Activated CD8-positive, alpha-beta memory T cell treated with anti-CD3 and anti-CD28 coated beads, Interleukin-2, amount 10 ng/mL, durations not matched to agents 7 days and 5 days (primary cell): ENCODE data around the gene TMEM106A. TPM values are rescaled to one million over a fixed set of nuclear protein-coding genes. Genes with fewer than 3 reads are reported as not detected.
"Not testable (repeated sequence)": the region's sequence is repeated elsewhere in the genome, so short reads cannot be mapped to it uniquely, and the experiment has no call there.

Experiments used
- ATAC-seq: fragments of 150-1000 bp; cut with Tn5 transposase; one replicate; pipeline ENCODE4 v1.10.0; 2021; ENCODE audit warnings: moderate library complexity
- CTCF ChIA-PET: fragments of 350-600 bp; sonication (Branson Sonifier 250); formaldehyde crosslinking; loops from one replicate; lab custom pipeline; 2021; ENCODE audit warnings: antibody characterized with exemption; lab: Charles Lee
- DNase-seq: peaks from one replicate; pipeline ENCODE4 v3.0.0-alpha.2; 2020
- H3K27ac Mint-ChIP-seq: one replicate; pipeline ENCODE4 v1.8.0; 2021; ENCODE audit warnings: mild to moderate bottlenecking, mixed read lengths
- H3K27me3 Mint-ChIP-seq: one replicate; pipeline ENCODE4 v1.8.0; 2021; ENCODE audit warnings: mixed read lengths
- H3K36me3 Mint-ChIP-seq: one replicate; pipeline ENCODE4 v1.8.0; 2021; ENCODE audit warnings: mild to moderate bottlenecking, mixed read lengths
- H3K4me1 Mint-ChIP-seq: one replicate; pipeline ENCODE4 v1.8.0; 2021; ENCODE audit warnings: mixed read lengths
- H3K4me3 Mint-ChIP-seq: one replicate; pipeline ENCODE4 v1.8.0; 2021; ENCODE audit warnings: mild to moderate bottlenecking, moderate library complexity, mixed read lengths
- H3K9me3 Mint-ChIP-seq: one replicate; pipeline ENCODE4 v1.8.0; 2022; ENCODE audit warnings: low read depth, mixed read lengths
- total RNA-seq, 2 experiments: library from RNA; stranded (reverse); gene quantifications; one replicate each; pipeline ENCODE4 v1.2.3, GENCODE V29; 2021

TMEM106A gene
- total RNA-seq, 2 experiments from 2014 or later, result 13.8 to 23.1 TPM

- Mint-ChIP-seq H3K9me3 (no peaks in the 10 kb centered on the region), H3K4me1 (no peaks in the 10 kb centered on the region), H3K27me3 (no peaks in the 10 kb centered on the region), H3K36me3 (peaks cover 54% of the 10 kb centered on the region), H3K4me3 (no peak overlapping the region), H3K27ac (no peak overlapping the region)
- CTCF ChIA-PET, result interaction anchor here (1.0 kb wide), 1 partner anchor 14 kb away, joined by 3 read pairs; no protein-coding TSS in a partner anchor
- no peak for ATAC-seq
- no peak for DNase-seq
Observed at GRCh38 chr17:43193251-43193650, 18.4 kb upstream of the TMEM106A start.

- Mint-ChIP-seq H3K9me3 (no peaks in the 10 kb centered on the region), H3K4me3 (no peak overlapping the region), H3K4me1 (peaks cover 3% of the 10 kb centered on the region), H3K36me3 (peaks cover 43% of the 10 kb centered on the region), H3K27me3 (no peaks in the 10 kb centered on the region), H3K27ac (no peak overlapping the region)
- CTCF ChIA-PET, result interaction anchor here (1.5 kb wide), 1 partner anchor 10 kb away, joined by 4 read pairs; no protein-coding TSS in a partner anchor
- no peak for DNase-seq
- ATAC-seq, result no peak
Observed at GRCh38 chr17:43199633-43200032, 12.0 kb upstream of the TMEM106A start.

- Mint-ChIP-seq H3K9me3 (no peaks in the 10 kb centered on the region), H3K4me1 (peaks cover 3% of the 10 kb centered on the region), H3K36me3 (peaks cover 40% of the 10 kb centered on the region), H3K27ac (peak overlapping the region; percentile 45), H3K27me3 (no peaks in the 10 kb centered on the region), H3K4me3 (no peak overlapping the region)
- DNase-seq (no peak), ATAC-seq (no peak)
- CTCF ChIA-PET, result interaction anchor here (1.7 kb wide), 1 partner anchor 11 kb away, joined by 4 read pairs; the partner anchor contains the start of gene TMEM106A
Observed at GRCh38 chr17:43200127-43200526, 11.5 kb upstream of the TMEM106A start.

- H3K9me3 Mint-ChIP-seq, CTCF ChIA-PET, ATAC-seq, H3K27me3 Mint-ChIP-seq, H3K4me3 Mint-ChIP-seq, H3K27ac Mint-ChIP-seq, H3K4me1 Mint-ChIP-seq, DNase-seq: not testable (repeated sequence)
- peaks cover 36% of the 10 kb centered on the region for H3K36me3 Mint-ChIP-seq
Observed at GRCh38 chr17:43203013-43203412, 8.7 kb upstream of the TMEM106A start.

GRCh38 chr17:43210576-43210975 is 1.1 kb upstream of the TMEM106A start:
- ATAC-seq (no peak), DNase-seq (no peak)
- Mint-ChIP-seq H3K27me3 (no peaks in the 10 kb centered on the region), H3K4me1 (peaks cover 28% of the 10 kb centered on the region), H3K36me3 (peaks cover 28% of the 10 kb centered on the region), H3K9me3 (no peaks in the 10 kb centered on the region), H3K27ac (peak overlapping the region; percentile 91), H3K4me3 (peak overlapping the region; percentile 86)
- CTCF ChIA-PET, result interaction anchor here (1.5 kb wide), 1 partner anchor 9 kb away, joined by 6 read pairs; no protein-coding TSS in a partner anchor

- ATAC-seq, result no peak
- Mint-ChIP-seq H3K27me3 (no peaks in the 10 kb centered on the region), H3K36me3 (peaks cover 31% of the 10 kb centered on the region), H3K4me3 (peak overlapping the region; percentile 86), H3K27ac (peak overlapping the region; percentile 91), H3K4me1 (peaks cover 31% of the 10 kb centered on the region), H3K9me3 (no peaks in the 10 kb centered on the region)
- DNase-seq, result no peak
- CTCF ChIA-PET, result interaction anchor here (0.7 to 2.0 kb wide), 8 partner anchors 9 to 109 kb away, joined by 3 to 7 read pairs (median 4); partner anchors contain the start of gene NBR1
Observed at GRCh38 chr17:43211123-43211479, 574 bp upstream of the TMEM106A start.

- Mint-ChIP-seq H3K36me3 (peaks cover 34% of the 10 kb centered on the region), H3K9me3 (no peaks in the 10 kb centered on the region), H3K27me3 (no peaks in the 10 kb centered on the region), H3K4me3 (peak overlapping the region; percentile 86), H3K4me1 (peaks cover 35% of the 10 kb centered on the region), H3K27ac (peak overlapping the region; percentile 91)
- DNase-seq (no peak), ATAC-seq (no peak)
- CTCF ChIA-PET, result interaction anchor here (0.7 to 2.4 kb wide), 7 partner anchors 14 to 411 kb away, joined by 3 to 7 read pairs (median 3); partner anchors contain the start of gene RPL27
Observed at GRCh38 chr17:43212641-43213490, 1.2 kb downstream of the TMEM106A start.

- ATAC-seq, result no peak
- Mint-ChIP-seq H3K27me3 (no peaks in the 10 kb centered on the region), H3K27ac (no peak overlapping the region), H3K4me3 (peak overlapping the region; percentile 86), H3K9me3 (no peaks in the 10 kb centered on the region), H3K36me3 (peaks cover 30% of the 10 kb centered on the region), H3K4me1 (peaks cover 37% of the 10 kb centered on the region)
- CTCF ChIA-PET, result interaction anchor here (0.7 to 2.4 kb wide), 3 partner anchors 189 to 411 kb away, joined by 3 to 6 read pairs (median 3); partner anchors contain the start of gene RPL27
- no peak for DNase-seq
Observed at GRCh38 chr17:43213545-43213944, 1.9 kb downstream of the TMEM106A start.

- peaks cover 24% of the 10 kb centered on the region for H3K36me3 Mint-ChIP-seq
- no peaks in the 10 kb centered on the region for H3K27me3 Mint-ChIP-seq
- H3K9me3 Mint-ChIP-seq, result no peaks in the 10 kb centered on the region
- peaks cover 35% of the 10 kb centered on the region for H3K4me1 Mint-ChIP-seq
- H3K4me3 Mint-ChIP-seq, result no peak overlapping the region
- ATAC-seq (no peak), DNase-seq (no peak)
- CTCF ChIA-PET, result interaction anchor here (0.9 to 1.0 kb wide), 2 partner anchors 9 to 101 kb away, joined by 3 read pairs; no protein-coding TSS in a partner anchor
- H3K27ac Mint-ChIP-seq, result no peak overlapping the region
Observed at GRCh38 chr17:43215341-43215740, 3.7 kb downstream of the TMEM106A start.

- Mint-ChIP-seq H3K27me3 (no peaks in the 10 kb centered on the region), H3K4me1 (peaks cover 28% of the 10 kb centered on the region), H3K27ac (no peak overlapping the region), H3K9me3 (no peaks in the 10 kb centered on the region), H3K4me3 (no peak overlapping the region), H3K36me3 (peaks cover 24% of the 10 kb centered on the region)
- ATAC-seq, result no peak
- DNase-seq, result no peak
- CTCF ChIA-PET, result interaction anchor here (1.0 to 1.5 kb wide), 2 partner anchors 8 to 10 kb away, joined by 3 read pairs; no protein-coding TSS in a partner anchor
Observed at GRCh38 chr17:43216369-43216761, 4.7 kb downstream of the TMEM106A start.

GRCh38 chr17:43216762-43217613 is 5.3 kb downstream of the TMEM106A start:
- ATAC-seq (no peak), DNase-seq (no peak)
- CTCF ChIA-PET, result interaction anchor here (1.5 kb wide), 1 partner anchor 10 kb away, joined by 3 read pairs; no protein-coding TSS in a partner anchor
- Mint-ChIP-seq H3K27ac (no peak overlapping the region), H3K4me3 (no peak overlapping the region), H3K27me3 (no peaks in the 10 kb centered on the region), H3K36me3 (peaks cover 24% of the 10 kb centered on the region), H3K9me3 (no peaks in the 10 kb centered on the region), H3K4me1 (peaks cover 28% of the 10 kb centered on the region)

GRCh38 chr17:43217614-43218087 is 6.0 kb downstream of the TMEM106A start:
- CTCF ChIA-PET, result interaction anchor here (1.5 kb wide), 1 partner anchor 9 kb away, joined by 3 read pairs; no protein-coding TSS in a partner anchor
- Mint-ChIP-seq H3K4me3 (no peak overlapping the region), H3K9me3 (no peaks in the 10 kb centered on the region), H3K4me1 (peaks cover 25% of the 10 kb centered on the region), H3K36me3 (peaks cover 22% of the 10 kb centered on the region), H3K27me3 (no peaks in the 10 kb centered on the region), H3K27ac (no peak overlapping the region)
- ATAC-seq (no peak), DNase-seq (no peak)
